Measurements from ENCODE around the gene EEF1AKMT1.
A peak's percentile ranks its signal among the peaks of the same experiment; 100 is the strongest.

The EEF1AKMT1 gene

DNA sequence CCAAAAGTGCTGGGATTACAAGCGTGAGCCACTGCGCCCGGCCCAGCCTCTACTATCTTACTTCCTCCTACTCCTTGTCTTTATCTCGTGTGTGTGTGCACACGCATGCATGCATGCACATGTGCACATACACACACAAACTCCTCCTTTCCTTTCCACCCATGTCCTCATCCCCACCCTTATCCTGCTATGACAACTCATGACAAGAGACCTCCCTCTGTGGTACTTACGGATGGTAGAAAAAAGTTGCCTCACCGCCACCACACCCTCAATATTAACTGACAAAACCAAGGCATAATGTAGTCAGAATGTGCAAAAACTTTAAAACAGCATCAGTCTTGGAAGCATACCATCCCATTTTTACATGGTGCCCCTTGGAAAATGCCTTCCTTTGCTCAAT is 15.9 kb upstream of the EEF1AKMT1 start:
- Mint-ChIP-seq H3K4me1 (no peaks in the 10 kb centered on the region), H3K36me3 (peaks cover 19% of the 10 kb centered on the region), H3K9me3 (no peaks in the 10 kb centered on the region), H3K27me3 (no peaks in the 10 kb centered on the region), H3K27ac (no peak overlapping the region), H3K4me3 (no peak overlapping the region)

GRCh38 chr13:20788312-20788711 is 14.6 kb upstream of the EEF1AKMT1 start:
- Mint-ChIP-seq H3K27ac (no peak overlapping the region), H3K27me3 (no peaks in the 10 kb centered on the region), H3K4me1 (no peaks in the 10 kb centered on the region), H3K4me3 (no peak overlapping the region), H3K9me3 (no peaks in the 10 kb centered on the region), H3K36me3 (peaks cover 22% of the 10 kb centered on the region)

- no peaks in the 10 kb centered on the region for H3K27me3 Mint-ChIP-seq
- no peaks in the 10 kb centered on the region for H3K4me1 Mint-ChIP-seq
- H3K36me3 Mint-ChIP-seq, result peaks cover 20% of the 10 kb centered on the region
- no peaks in the 10 kb centered on the region for H3K9me3 Mint-ChIP-seq
- H3K4me3 Mint-ChIP-seq, result no peak overlapping the region
- H3K27ac Mint-ChIP-seq, result no peak overlapping the region
These were observed 13.4 kb upstream of the EEF1AKMT1 start for GRCh38 chr13:20787180-20787579.

DNA sequence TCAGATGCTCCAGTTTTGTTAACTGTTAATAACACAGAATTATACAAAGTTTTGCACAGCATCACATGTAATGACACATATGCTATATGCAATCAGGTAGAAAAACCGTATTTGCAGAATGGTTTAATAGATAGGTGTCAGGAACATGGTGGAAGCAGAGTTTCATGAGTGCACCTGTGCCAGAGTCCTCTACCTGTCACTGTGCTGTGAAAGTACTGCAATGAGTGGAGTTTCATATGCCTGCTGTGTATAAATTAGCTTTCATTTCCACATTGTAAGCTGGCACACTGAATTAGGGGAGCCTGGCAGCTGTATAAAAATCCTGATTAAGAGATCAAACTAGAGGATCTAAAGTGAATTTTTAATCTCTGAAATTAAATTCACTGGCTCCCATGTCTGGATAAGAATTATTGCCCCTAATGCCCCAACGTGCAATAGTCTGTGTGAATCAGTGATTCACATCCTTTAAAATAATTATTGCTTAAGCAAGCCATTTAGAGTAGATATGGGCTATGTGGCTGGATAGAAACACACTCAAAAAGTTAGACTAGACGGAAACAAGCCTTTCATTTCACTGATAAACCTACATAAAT is 8.5 kb upstream of the EEF1AKMT1 start:
- H3K4me1 Mint-ChIP-seq, result no peaks in the 10 kb centered on the region

GRCh38 chr13:20780317-20780716 is 6.6 kb upstream of the EEF1AKMT1 start:
- H3K27ac Mint-ChIP-seq, result no peak overlapping the region
- H3K36me3 Mint-ChIP-seq, result peaks cover 9% of the 10 kb centered on the region
- H3K27me3 Mint-ChIP-seq, result no peaks in the 10 kb centered on the region
- no peak overlapping the region for H3K4me3 Mint-ChIP-seq
- H3K9me3 Mint-ChIP-seq, result no peaks in the 10 kb centered on the region
- H3K4me1 Mint-ChIP-seq, result peaks cover 3% of the 10 kb centered on the region

More for the DNA sequence above, 8.5 kb upstream of the EEF1AKMT1 start:
- Mint-ChIP-seq H3K36me3 (peaks cover 11% of the 10 kb centered on the region), H3K4me3 (no peak overlapping the region), H3K9me3 (no peaks in the 10 kb centered on the region), H3K27me3 (no peaks in the 10 kb centered on the region), H3K27ac (no peak overlapping the region)

GRCh38 chr13:20779405-20779804 is 5.6 kb upstream of the EEF1AKMT1 start:
- H3K36me3 Mint-ChIP-seq, result peaks cover 9% of the 10 kb centered on the region
- H3K4me1 Mint-ChIP-seq, result peaks cover 13% of the 10 kb centered on the region
- H3K27ac Mint-ChIP-seq, result no peak overlapping the region
- H3K9me3 Mint-ChIP-seq, result no peaks in the 10 kb centered on the region
- no peaks in the 10 kb centered on the region for H3K27me3 Mint-ChIP-seq
- H3K4me3 Mint-ChIP-seq, result no peak overlapping the region

GRCh38 chr13:20778311-20778710 is 4.5 kb upstream of the EEF1AKMT1 start:
- H3K4me3 Mint-ChIP-seq, result no peak overlapping the region
- no peaks in the 10 kb centered on the region for H3K9me3 Mint-ChIP-seq
- no peak overlapping the region for H3K27ac Mint-ChIP-seq
- H3K36me3 Mint-ChIP-seq, result peaks cover 4% of the 10 kb centered on the region
- H3K4me1 Mint-ChIP-seq, result peaks cover 19% of the 10 kb centered on the region
- no peaks in the 10 kb centered on the region for H3K27me3 Mint-ChIP-seq

DNA sequence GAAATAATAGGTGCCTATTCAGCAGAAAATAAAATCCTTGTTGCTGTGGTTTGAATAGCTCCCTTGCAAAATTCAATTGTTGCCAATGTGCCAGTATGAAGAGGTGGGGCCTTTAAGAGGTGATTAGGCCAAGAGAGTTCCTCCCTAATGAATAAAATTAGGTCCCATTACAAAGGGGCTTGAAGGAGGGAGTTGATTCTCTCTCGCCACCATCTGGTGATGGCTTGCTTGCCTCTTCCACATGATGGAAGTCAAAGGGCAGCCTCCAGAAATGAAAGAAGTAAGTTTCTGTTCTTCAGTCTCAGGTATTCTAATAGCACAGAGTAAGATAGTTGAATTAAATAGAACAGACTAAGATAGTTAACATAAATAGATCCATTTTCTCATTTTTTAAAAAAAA is 3.0 kb upstream of the EEF1AKMT1 start:
- H3K4me1 Mint-ChIP-seq, result peaks cover 30% of the 10 kb centered on the region
- H3K9me3 Mint-ChIP-seq, result no peaks in the 10 kb centered on the region
- H3K27me3 Mint-ChIP-seq, result no peaks in the 10 kb centered on the region
- H3K36me3 Mint-ChIP-seq, result peaks cover 4% of the 10 kb centered on the region
- no peak overlapping the region for H3K27ac Mint-ChIP-seq
- H3K4me3 Mint-ChIP-seq, result no peak overlapping the region

DNA sequence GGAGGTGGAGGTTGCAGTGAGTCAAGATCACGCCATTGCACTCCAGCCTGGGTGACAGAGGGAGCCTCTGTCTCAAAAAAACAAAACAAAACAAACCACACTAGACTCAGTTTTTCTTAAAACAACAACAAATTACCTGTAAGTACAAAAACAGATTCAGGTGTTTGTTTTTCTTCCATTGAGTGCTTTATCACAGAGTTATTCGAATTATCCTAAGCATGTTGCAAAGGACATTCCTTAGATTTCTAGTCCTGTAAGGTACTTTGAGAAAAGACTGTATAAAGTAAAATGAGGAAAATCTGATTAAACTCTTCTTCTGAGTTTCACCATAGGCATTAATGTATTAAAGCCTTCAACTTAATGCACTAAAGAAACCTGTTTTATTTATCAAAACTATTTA is 2.2 kb upstream of the EEF1AKMT1 start:
- no peaks in the 10 kb centered on the region for H3K9me3 Mint-ChIP-seq
- no peak overlapping the region for H3K4me3 Mint-ChIP-seq
- peaks cover 36% of the 10 kb centered on the region for H3K4me1 Mint-ChIP-seq
- no peaks in the 10 kb centered on the region for H3K27me3 Mint-ChIP-seq
- peaks cover 8% of the 10 kb centered on the region for H3K36me3 Mint-ChIP-seq
- no peak overlapping the region for H3K27ac Mint-ChIP-seq

GRCh38 chr13:20774746-20775145 is 985 bp upstream of the EEF1AKMT1 start:
- Mint-ChIP-seq H3K27ac (peak overlapping the region; percentile 21), H3K36me3 (peaks cover 12% of the 10 kb centered on the region), H3K4me1 (peaks cover 42% of the 10 kb centered on the region), H3K27me3 (no peaks in the 10 kb centered on the region), H3K9me3 (peaks cover 2% of the 10 kb centered on the region), H3K4me3 (peak overlapping the region; percentile 83)

DNA sequence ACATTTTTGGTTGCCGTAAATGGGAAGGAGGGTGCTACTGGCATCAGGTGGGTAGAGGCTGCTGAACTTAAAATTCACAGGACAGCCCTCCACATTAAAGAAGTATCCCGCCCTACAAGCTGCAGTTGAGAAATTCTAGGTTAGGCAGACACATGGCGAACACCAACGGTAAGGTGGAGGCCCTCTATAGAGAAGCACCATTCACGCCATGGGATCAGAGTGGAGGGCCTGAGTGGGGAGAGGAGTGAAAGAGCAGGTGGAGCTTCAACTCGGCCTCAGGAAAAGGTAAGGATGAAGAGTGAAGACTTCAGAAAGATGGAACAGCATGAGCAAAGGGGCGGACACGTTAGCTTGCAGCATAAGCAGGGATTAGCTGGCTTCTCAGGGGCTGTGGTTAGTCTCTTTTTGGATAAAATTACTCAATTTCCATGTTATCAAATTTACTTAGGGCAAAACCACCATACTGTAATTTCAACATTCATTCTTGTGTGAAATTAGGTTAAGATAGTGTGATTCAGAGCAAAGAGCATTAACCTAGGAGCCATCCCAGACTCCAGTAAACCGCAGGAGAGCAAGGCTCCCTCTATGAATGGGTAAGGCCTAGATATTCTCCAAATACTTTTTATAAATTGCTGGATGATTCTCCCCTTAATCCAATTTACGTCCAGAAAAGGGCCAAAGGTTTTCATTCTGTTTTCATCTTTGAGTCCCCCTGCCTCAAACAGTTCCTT is 1.2 kb downstream of the EEF1AKMT1 start:
- Mint-ChIP-seq H3K4me1 (peaks cover 49% of the 10 kb centered on the region), H3K36me3 (peaks cover 29% of the 10 kb centered on the region), H3K27me3 (no peaks in the 10 kb centered on the region), H3K4me3 (peak overlapping the region; percentile 95), H3K27ac (peak overlapping the region; percentile 100), H3K9me3 (peaks cover 10% of the 10 kb centered on the region)

DNA sequence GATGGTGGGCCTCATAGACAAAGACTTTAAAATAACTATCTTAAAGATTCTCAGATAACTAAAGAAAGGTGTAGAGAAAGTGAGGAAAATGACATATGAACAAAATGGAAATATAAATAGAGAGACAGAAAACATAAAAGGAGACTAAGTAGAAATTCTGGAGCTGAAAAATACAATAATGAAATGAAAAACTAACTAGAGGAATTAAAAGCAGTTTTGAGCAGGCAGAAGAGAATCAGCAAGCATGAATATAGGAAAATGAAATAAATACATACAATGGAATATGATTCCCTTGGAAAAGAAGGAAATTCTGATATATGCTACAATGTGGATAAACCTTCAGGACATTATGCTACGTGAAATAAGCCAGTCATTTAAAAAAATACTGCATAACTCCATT is 3.9 kb downstream of the EEF1AKMT1 start:
- H3K4me3 Mint-ChIP-seq, result peak overlapping the region; percentile 49

DNA sequence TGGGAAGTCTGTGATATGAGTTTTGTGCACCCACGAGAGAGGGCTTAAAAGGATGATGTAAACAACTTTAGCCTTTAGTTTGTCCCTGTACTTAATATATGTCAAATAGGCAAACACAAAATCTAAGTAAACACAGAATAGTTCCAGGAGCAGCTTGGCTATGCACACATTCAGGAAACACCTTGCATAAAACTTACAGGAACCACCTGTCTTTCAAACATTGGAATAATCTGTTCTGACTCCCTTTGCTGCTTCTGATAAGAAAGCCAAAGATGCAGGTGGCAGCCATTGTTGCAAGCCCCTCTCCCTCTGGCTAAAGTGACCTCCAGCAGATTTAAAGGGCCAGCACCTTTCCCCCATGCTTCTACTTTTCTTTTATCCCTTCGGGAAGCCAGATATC is 4.7 kb downstream of the EEF1AKMT1 start:
- peaks cover 33% of the 10 kb centered on the region for H3K36me3 Mint-ChIP-seq
- peak overlapping the region; percentile 49 for H3K4me3 Mint-ChIP-seq
- peaks cover 35% of the 10 kb centered on the region for H3K4me1 Mint-ChIP-seq
- H3K27me3 Mint-ChIP-seq, result no peaks in the 10 kb centered on the region
- H3K9me3 Mint-ChIP-seq, result peaks cover 14% of the 10 kb centered on the region
- H3K27ac Mint-ChIP-seq, result no peak overlapping the region

More for the DNA sequence above, 3.9 kb downstream of the EEF1AKMT1 start:
- H3K4me1 Mint-ChIP-seq, result peaks cover 41% of the 10 kb centered on the region
- peaks cover 33% of the 10 kb centered on the region for H3K36me3 Mint-ChIP-seq
- H3K9me3 Mint-ChIP-seq, result peaks cover 14% of the 10 kb centered on the region
- no peaks in the 10 kb centered on the region for H3K27me3 Mint-ChIP-seq
- H3K27ac Mint-ChIP-seq, result peak overlapping the region; percentile 46

DNA sequence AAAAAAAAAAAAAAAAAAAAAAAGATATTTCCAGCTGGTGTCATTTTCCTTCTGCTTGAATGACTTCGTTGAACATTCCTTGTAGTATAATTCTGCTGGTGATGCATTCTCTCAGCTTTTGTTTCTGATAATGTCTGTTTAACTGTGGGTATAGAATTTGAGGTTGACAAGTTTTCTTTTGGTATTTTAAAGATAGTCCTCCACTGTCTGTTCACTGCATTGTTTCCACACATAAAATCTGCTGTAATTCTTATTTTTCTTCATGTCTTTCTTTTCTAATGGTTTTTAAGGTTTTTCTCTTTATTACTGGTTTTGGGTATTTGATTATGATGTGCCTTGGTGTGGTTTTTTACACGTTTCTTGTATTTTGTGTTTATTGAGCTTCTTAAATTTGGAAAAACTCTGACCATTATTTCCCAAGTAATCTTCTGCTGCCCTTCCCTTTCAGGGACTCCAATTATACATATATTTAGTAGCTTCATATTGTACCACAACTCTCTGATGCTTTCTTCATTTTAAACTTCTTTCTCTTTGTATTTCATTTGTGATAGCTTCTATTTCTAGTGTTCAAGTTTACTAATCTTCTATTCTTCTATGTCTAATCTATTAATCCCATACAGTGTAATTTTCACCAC is 6.3 kb downstream of the EEF1AKMT1 start:
- H3K9me3 Mint-ChIP-seq, result peaks cover 14% of the 10 kb centered on the region
- peaks cover 30% of the 10 kb centered on the region for H3K36me3 Mint-ChIP-seq
- no peak overlapping the region for H3K27ac Mint-ChIP-seq
- H3K4me3 Mint-ChIP-seq, result no peak overlapping the region
- H3K4me1 Mint-ChIP-seq, result peaks cover 22% of the 10 kb centered on the region
- H3K27me3 Mint-ChIP-seq, result no peaks in the 10 kb centered on the region

DNA sequence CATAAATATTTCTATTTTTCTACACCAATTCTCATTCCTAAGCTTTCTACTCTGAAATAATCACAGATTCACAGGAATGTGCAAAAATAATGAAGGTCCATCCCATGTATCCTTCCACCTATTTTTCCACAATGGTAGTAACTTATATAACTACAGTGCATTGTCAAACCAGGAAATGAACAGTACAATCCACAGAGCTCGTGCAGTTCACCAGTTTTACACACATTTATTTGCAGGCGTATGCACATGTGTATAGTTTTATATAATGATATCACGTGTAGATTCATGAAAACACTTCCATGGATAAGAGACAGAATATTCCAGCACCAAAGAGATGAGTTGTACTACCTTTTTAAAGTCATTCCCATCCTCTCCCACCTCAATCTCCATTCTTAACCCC is 12.9 kb downstream of the EEF1AKMT1 start:
- H3K9me3 Mint-ChIP-seq, result peaks cover 7% of the 10 kb centered on the region
- peaks cover 11% of the 10 kb centered on the region for H3K36me3 Mint-ChIP-seq
- H3K4me1 Mint-ChIP-seq, result no peaks in the 10 kb centered on the region
- H3K4me3 Mint-ChIP-seq, result no peak overlapping the region
- H3K27me3 Mint-ChIP-seq, result no peaks in the 10 kb centered on the region
- H3K27ac Mint-ChIP-seq, result no peak overlapping the region

- peaks cover 48% of the 10 kb centered on the region for H3K9me3 Mint-ChIP-seq
- H3K4me3 Mint-ChIP-seq, result no peak overlapping the region
- peaks cover 49% of the 10 kb centered on the region for H3K36me3 Mint-ChIP-seq
- no peaks in the 10 kb centered on the region for H3K4me1 Mint-ChIP-seq
- H3K27me3 Mint-ChIP-seq, result no peaks in the 10 kb centered on the region
- H3K27ac Mint-ChIP-seq, result peak overlapping the region; percentile 12
These were observed 19.8 kb downstream of the EEF1AKMT1 start for GRCh38 chr13:20754009-20754408.

All from activated naive CD4-positive, alpha-beta T cell treated with anti-CD3 and anti-CD28 coated beads, Interleukin-2, amount 50 U/mL, for 24 hours (primary cell).